IPS-18a (cell line): ENCODE measurements around the gene BRPF1.
A peak's percentile ranks its signal among the peaks of the same experiment; 100 is the strongest.

Source experiments
- H3K27ac ChIP-seq: one replicate; pipeline ENCODE4 v1.5.1; 2013; ENCODE audit warnings: low read length
- H3K27me3 ChIP-seq: one replicate; pipeline ENCODE4 v1.6.1; 2013; ENCODE audit warnings: mild to moderate bottlenecking, low read length; ENCODE audit not compliant: control insufficient read depth, insufficient read depth
- H3K36me3 ChIP-seq: one replicate; pipeline ENCODE4 v1.6.1; 2013; ENCODE audit warnings: low read depth, low read length; ENCODE audit not compliant: control insufficient read depth
- H3K4me1 ChIP-seq: one replicate; pipeline ENCODE4 v1.6.1; 2013; ENCODE audit warnings: low read depth, low read length; ENCODE audit not compliant: control insufficient read depth
- H3K4me3 ChIP-seq: one replicate; pipeline ENCODE4 v1.5.1; 2013; ENCODE audit warnings: low read length
- H3K9ac ChIP-seq: one replicate; pipeline ENCODE4 v1.6.1; 2013; ENCODE audit warnings: mild to moderate bottlenecking, low read length, moderate library complexity
- H3K9me3 ChIP-seq: one replicate; pipeline ENCODE4 v1.6.1; 2013; ENCODE audit warnings: low read depth, low read length; ENCODE audit not compliant: control insufficient read depth

BRPF1 gene

GRCh38 chr3:9731206-9732079, at the start of gene BRPF1:
BRPF1 (plus strand) TSS chr3:9731735; CDS start chr3:9734141, 2,406 bp downstream.
- Histone ChIP-seq H3K9me3 (no peaks in the 10 kb centered on the region), H3K9ac (peak within 1 kb of the TSS; percentile 95), H3K4me1 (peaks cover 10% of the 10 kb centered on the region), H3K4me3 (peak within 1 kb of the TSS; percentile 79), H3K27ac (peak within 1 kb of the TSS; percentile 98), H3K36me3 (peaks cover 22% of the 10 kb centered on the region), H3K27me3 (no peaks in the 10 kb centered on the region)

- Histone ChIP-seq H3K36me3 (peaks cover 77% of the 10 kb centered on the region), H3K4me1 (no peaks in the 10 kb centered on the region), H3K27me3 (no peaks in the 10 kb centered on the region), H3K9ac (no peak overlapping the region), H3K4me3 (no peak overlapping the region), H3K27ac (no peak overlapping the region), H3K9me3 (no peaks in the 10 kb centered on the region)
Measured at GRCh38 chr3:9682096-9682495, 49.4 kb upstream of the BRPF1 start.

GRCh38 chr3:9683426-9683825, 48.1 kb upstream of the BRPF1 start:
- H3K27ac ChIP-seq: no peak overlapping the region
- no peaks in the 10 kb centered on the region for H3K4me1 ChIP-seq
- peaks cover 74% of the 10 kb centered on the region for H3K36me3 ChIP-seq
- no peak overlapping the region for H3K9ac ChIP-seq
- H3K4me3 ChIP-seq: no peak overlapping the region
- H3K27me3 ChIP-seq: no peaks in the 10 kb centered on the region
- H3K9me3 ChIP-seq: no peaks in the 10 kb centered on the region

GRCh38 chr3:9685216-9686049, 46.1 kb upstream of the BRPF1 start:
- H3K36me3 ChIP-seq: peaks cover 64% of the 10 kb centered on the region
- no peak overlapping the region for H3K9ac ChIP-seq
- H3K9me3 ChIP-seq: no peaks in the 10 kb centered on the region
- H3K4me1 ChIP-seq: no peaks in the 10 kb centered on the region
- no peak overlapping the region for H3K27ac ChIP-seq
- no peak overlapping the region for H3K4me3 ChIP-seq
- no peaks in the 10 kb centered on the region for H3K27me3 ChIP-seq

- Histone ChIP-seq H3K27me3 (no peaks in the 10 kb centered on the region), H3K4me1 (no peaks in the 10 kb centered on the region), H3K9ac (no peak overlapping the region), H3K36me3 (peaks cover 62% of the 10 kb centered on the region), H3K4me3 (no peak overlapping the region), H3K9me3 (no peaks in the 10 kb centered on the region), H3K27ac (no peak overlapping the region)
Measured at GRCh38 chr3:9686050-9686550, 45.4 kb upstream of the BRPF1 start.

GRCh38 chr3:9686703-9687102, 44.8 kb upstream of the BRPF1 start:
- H3K36me3 ChIP-seq: peaks cover 58% of the 10 kb centered on the region
- no peaks in the 10 kb centered on the region for H3K27me3 ChIP-seq
- no peak overlapping the region for H3K4me3 ChIP-seq
- no peak overlapping the region for H3K27ac ChIP-seq
- H3K9ac ChIP-seq: no peak overlapping the region
- H3K9me3 ChIP-seq: no peaks in the 10 kb centered on the region
- H3K4me1 ChIP-seq: no peaks in the 10 kb centered on the region

- Histone ChIP-seq H3K4me3 (no peak overlapping the region), H3K9ac (no peak overlapping the region), H3K27ac (no peak overlapping the region), H3K9me3 (no peaks in the 10 kb centered on the region), H3K4me1 (no peaks in the 10 kb centered on the region), H3K36me3 (peaks cover 57% of the 10 kb centered on the region), H3K27me3 (no peaks in the 10 kb centered on the region)
Measured at GRCh38 chr3:9687514-9687913, 44.0 kb upstream of the BRPF1 start.

GRCh38 chr3:9688961-9689360, 42.6 kb upstream of the BRPF1 start:
- H3K36me3 ChIP-seq: peaks cover 48% of the 10 kb centered on the region
- H3K27ac ChIP-seq: no peak overlapping the region
- no peak overlapping the region for H3K9ac ChIP-seq
- H3K4me1 ChIP-seq: no peaks in the 10 kb centered on the region
- no peaks in the 10 kb centered on the region for H3K9me3 ChIP-seq
- H3K27me3 ChIP-seq: no peaks in the 10 kb centered on the region
- no peak overlapping the region for H3K4me3 ChIP-seq

GRCh38 chr3:9689757-9690156, 41.8 kb upstream of the BRPF1 start:
- peaks cover 40% of the 10 kb centered on the region for H3K36me3 ChIP-seq
- no peak overlapping the region for H3K9ac ChIP-seq
- H3K4me1 ChIP-seq: no peaks in the 10 kb centered on the region

GRCh38 chr3:9690451-9691450, 40.8 kb upstream of the BRPF1 start:
- no peaks in the 10 kb centered on the region for H3K27me3 ChIP-seq
- no peaks in the 10 kb centered on the region for H3K4me1 ChIP-seq
- H3K27ac ChIP-seq: no peak overlapping the region
- no peak overlapping the region for H3K9ac ChIP-seq
- H3K4me3 ChIP-seq: no peak overlapping the region
- peaks cover 30% of the 10 kb centered on the region for H3K36me3 ChIP-seq
- H3K9me3 ChIP-seq: no peaks in the 10 kb centered on the region

More at GRCh38 chr3:9689757-9690156, 41.8 kb upstream of the BRPF1 start:
- Histone ChIP-seq H3K4me3 (no peak overlapping the region), H3K9me3 (no peaks in the 10 kb centered on the region), H3K27me3 (no peaks in the 10 kb centered on the region), H3K27ac (no peak overlapping the region)
